COLO829 (cell line): ENCODE data around the gene PCNX2.
A peak's percentile ranks its signal among the peaks of the same experiment; 100 is the strongest.
"Not testable (repeated sequence)": the region's sequence is repeated elsewhere in the genome, so short reads cannot be mapped to it uniquely, and the experiment has no call there.

Experiments
- DNase-seq: peaks from one replicate; pipeline ENCODE4 v3.0.0; 2012; ENCODE audit warnings: low spot score

The PCNX2 gene

GRCh38 chr1:233010146-233010545 lies 285.4 kb downstream of the PCNX2 start:
- DNase-seq, result no peak

GRCh38 chr1:233006541-233006973 lies 289.0 kb downstream of the PCNX2 start:
- peak; percentile 71 for DNase-seq

GRCh38 chr1:233006108-233006507 lies 289.4 kb downstream of the PCNX2 start:
- DNase-seq, result no peak

GRCh38 chr1:233005703-233006102 lies 289.8 kb downstream of the PCNX2 start:
- no peak for DNase-seq

GRCh38 chr1:233005156-233005555 lies 290.4 kb downstream of the PCNX2 start:
- no peak for DNase-seq

GRCh38 chr1:233004451-233004850 lies 291.1 kb downstream of the PCNX2 start:
- no peak for DNase-seq

- not testable (repeated sequence) for DNase-seq
Measured at GRCh38 chr1:233003638-233004037, 291.9 kb downstream of the PCNX2 start.

GRCh38 chr1:232999956-233000625 lies 295.4 kb downstream of the PCNX2 start:
- no peak for DNase-seq

GRCh38 chr1:232998646-232999045 lies 296.9 kb downstream of the PCNX2 start:
- DNase-seq, result no peak

GRCh38 chr1:232998138-232998537 lies 297.4 kb downstream of the PCNX2 start:
- no peak for DNase-seq

- no peak for DNase-seq
Measured at GRCh38 chr1:232996143-232996542, 299.4 kb downstream of the PCNX2 start.

- DNase-seq, result no peak
Measured at GRCh38 chr1:232995189-232995588, 300.3 kb downstream of the PCNX2 start.

- no peak for DNase-seq
Measured at GRCh38 chr1:232993555-232993954, 302.0 kb downstream of the PCNX2 start.

GRCh38 chr1:232992227-232992626 lies 303.3 kb downstream of the PCNX2 start:
- DNase-seq, result no peak

- DNase-seq, result no peak
Measured at GRCh38 chr1:232991238-232991637, 304.3 kb downstream of the PCNX2 start.

- no peak for DNase-seq
Measured at GRCh38 chr1:232990176-232991128, 305.1 kb downstream of the PCNX2 start.

GRCh38 chr1:232988572-232989040 lies 306.9 kb downstream of the PCNX2 start:
- DNase-seq, result no peak

- no peak for DNase-seq
Measured at GRCh38 chr1:232987774-232988140, 307.8 kb downstream of the PCNX2 start.

- DNase-seq, result no peak
Measured at GRCh38 chr1:232987046-232987773, 308.3 kb downstream of the PCNX2 start.

GRCh38 chr1:232986527-232986922 lies 309.0 kb downstream of the PCNX2 start:
- no peak for DNase-seq

GRCh38 chr1:232985882-232986526 lies 309.5 kb downstream of the PCNX2 start:
- no peak for DNase-seq
